ENCODE results near the gene IL18RAP.

GRCh38 chr2:102435741-102436140, 12.8 kb downstream of the IL18RAP start:
- TF ChIP-seq CTCF (IDR thresholded peaks at IDR 0.05; ENCODE audit: insufficient read depth, low read length, poor library complexity, severe bottlenecking) (no peak), EZH2phosphoT487 (conservative IDR thresholded peaks at IDR 0.05; ENCODE audit: low read length) (no peak)

Measured in SU-DHL-6 (cell line).